IMR-90 (cell line): ENCODE measurements around the gene GRAMD1B. TPM values are rescaled to one million over a fixed set of nuclear protein-coding genes. Genes with fewer than 3 reads are reported as not detected.

Experiments used
- ATAC-seq: fragments of 200-7000 bp; cut with Tn5 transposase; 2 replicates; pipeline ENCODE4 v1.9.1; 2020; ENCODE audit warnings: low read depth, mild to moderate bottlenecking, moderate library complexity
- BruUV-seq: library from RNA; stranded (reverse); fragments of 400-500 nt; replicated peaks from 2 replicates; lab custom pipeline; 2021; lab: Mats Ljungman, UMichigan
- CTCF ChIA-PET: fragments of 300-600 bp; formaldehyde crosslinking; extraction: SDS; loops from one replicate; lab custom pipeline; 2021; ENCODE audit warnings: antibody characterized with exemption; lab: Yijun Ruan, JAX
- POLR2A ChIA-PET: fragments of 300-600 bp; sonication (Branson Sonifier 250); formaldehyde crosslinking; loops from one replicate; lab custom pipeline; 2022; ENCODE audit warnings: antibody characterized with exemption; ENCODE audit not compliant: unreplicated experiment; lab: Charles Lee
- DNase-seq: peaks from one replicate; pipeline ENCODE4 v3.0.0; 2013
- H2AFZ ChIP-seq: replicated peaks from 2 replicates; pipeline ENCODE3; 2013; ENCODE audit warnings: low read length, mild to moderate bottlenecking; ENCODE audit not compliant: poor library complexity
- H2AK5ac ChIP-seq: 2 replicates; pipeline ENCODE4 v1.6.1; 2013; ENCODE audit warnings: low read depth, low read length, inconsistent platforms
- H2AK9ac ChIP-seq: replicated peaks from 2 replicates; pipeline ENCODE3; 2013; ENCODE audit warnings: mild to moderate bottlenecking, low read depth, low read length, moderate library complexity; ENCODE audit not compliant: poor library complexity
- H2BK120ac ChIP-seq: 2 replicates; pipeline ENCODE4 v1.6.1; 2013; ENCODE audit warnings: low read depth, low read length, inconsistent platforms
- H2BK15ac ChIP-seq: 3 replicates; pipeline ENCODE4 v1.6.1; 2013; ENCODE audit warnings: low read depth, low read length, inconsistent platforms
- H2BK20ac ChIP-seq: 2 replicates; pipeline ENCODE4 v1.6.1; 2013; ENCODE audit warnings: low read depth, mild to moderate bottlenecking, inconsistent platforms, low read length, moderate library complexity
- H2BK5ac ChIP-seq: 2 replicates; pipeline ENCODE4 v1.6.1; 2013; ENCODE audit warnings: mild to moderate bottlenecking, low read depth, low read length, inconsistent platforms; ENCODE audit not compliant: poor library complexity, severe bottlenecking
- H3K14ac ChIP-seq: replicated peaks from 2 replicates; pipeline ENCODE4 v1.6.1; 2013; ENCODE audit warnings: low read depth, low read length, inconsistent platforms
- H3K18ac ChIP-seq: 2 replicates; pipeline ENCODE4 v1.6.1; 2013; ENCODE audit warnings: low read depth, low read length, control low read depth
- H3K23ac ChIP-seq: 2 replicates; pipeline ENCODE4 v1.6.1; 2013; ENCODE audit warnings: low read depth, low read length, inconsistent platforms
- H3K27ac ChIP-seq: 2 replicates; pipeline ENCODE4 v1.5.1; 2013; ENCODE audit warnings: mild to moderate bottlenecking, control low read depth, low read length; ENCODE audit not compliant: insufficient read depth
- H3K27me3 ChIP-seq: 2 replicates; pipeline ENCODE4 v1.6.1; 2013; ENCODE audit warnings: low read length; ENCODE audit not compliant: control insufficient read depth, insufficient read depth
- H3K36me3 ChIP-seq: 2 replicates; pipeline ENCODE4 v1.6.1; 2013; ENCODE audit warnings: low read length, mixed read lengths; ENCODE audit not compliant: control insufficient read depth, insufficient read depth
- H3K4ac ChIP-seq: 2 replicates; pipeline ENCODE4 v1.6.1; 2013; ENCODE audit warnings: low read depth, low read length, inconsistent platforms
- H3K4me1 ChIP-seq: 2 replicates; pipeline ENCODE4 v1.6.1; 2013; ENCODE audit warnings: low read length, mixed read lengths; ENCODE audit not compliant: control insufficient read depth, insufficient read depth
- H3K4me2 ChIP-seq: 2 replicates; pipeline ENCODE4 v1.6.1; 2013; ENCODE audit warnings: low read depth, mild to moderate bottlenecking, control low read depth, low read length, moderate library complexity
- H3K4me3 ChIP-seq: 2 replicates; pipeline ENCODE4 v1.5.1; 2013; ENCODE audit warnings: low read depth, mild to moderate bottlenecking, control low read depth, low read length, moderate library complexity; ENCODE audit not compliant: insufficient read depth
- H3K56ac ChIP-seq: 2 replicates; pipeline ENCODE4 v1.6.1; 2013; ENCODE audit warnings: low read length, inconsistent platforms; ENCODE audit not compliant: insufficient read depth; ENCODE audit errors: extremely low read depth
- H3K79me1 ChIP-seq, 2 experiments: 2 replicates each; pipeline ENCODE4 v1.6.1; 2013; ENCODE audit warnings: low read length in 2 of 2, inconsistent platforms in 1 of 2, low read depth in 1 of 2
- H3K9ac ChIP-seq: 2 replicates; pipeline ENCODE4 v1.6.1; 2013; ENCODE audit warnings: low read depth, low read length, control low read depth
- H3K9me1 ChIP-seq: 2 replicates; pipeline ENCODE4 v1.6.1; 2013; ENCODE audit warnings: low read length, inconsistent platforms; ENCODE audit not compliant: insufficient read depth
- H3K9me3 ChIP-seq: 2 replicates; pipeline ENCODE4 v1.6.1; 2013; ENCODE audit warnings: low read length; ENCODE audit not compliant: control insufficient read depth, insufficient read depth
- H4K20me1 ChIP-seq: 2 replicates; pipeline ENCODE4 v1.6.1; 2013; ENCODE audit warnings: low read length, inconsistent platforms; ENCODE audit not compliant: insufficient read depth
- H4K5ac ChIP-seq: 2 replicates; pipeline ENCODE4 v1.6.1; 2013; ENCODE audit warnings: mild to moderate bottlenecking, low read depth, low read length, control low read depth
- H4K8ac ChIP-seq, 2 experiments: 2 replicates each; pipeline ENCODE4 v1.6.1; 2013; ENCODE audit warnings: low read depth in 2 of 2, low read length in 2 of 2, control low read depth in 1 of 2, inconsistent platforms in 1 of 2
- H4K91ac ChIP-seq: 2 replicates; pipeline ENCODE4 v1.6.1; 2013; ENCODE audit warnings: low read depth, low read length, inconsistent platforms; ENCODE audit not compliant: insufficient read depth
- BHLHE40 ChIP-seq: fragments of 150-350 bp; IDR thresholded peaks from 2 replicates; pipeline ENCODE4 v1.6.1; 2016; ENCODE audit warnings: mild to moderate bottlenecking, low read depth, low read length
- CEBPB ChIP-seq: IDR thresholded peaks from 2 replicates; pipeline ENCODE4 v1.6.1; 2012; ENCODE audit warnings: low read depth, low read length, improper control_type of control experiment
- CHD1 ChIP-seq: IDR thresholded peaks from 2 replicates; pipeline ENCODE4 v1.6.1; 2012; ENCODE audit warnings: low read depth, low read length, improper control_type of control experiment
- CTCF ChIP-seq: conservative IDR thresholded peaks from 2 replicates; pipeline ENCODE4 v1.5.1; 2012; ENCODE audit warnings: mild to moderate bottlenecking, low read depth, low read length, improper control_type of control experiment
- FOS ChIP-seq: fragments of 150-350 bp; IDR thresholded peaks from 2 replicates; pipeline ENCODE4 v1.6.1; 2016; ENCODE audit warnings: low read depth, low read length
- MAFK ChIP-seq: IDR thresholded peaks from 2 replicates; pipeline ENCODE4 v1.6.1; 2012; ENCODE audit warnings: low read depth, low read length, improper control_type of control experiment
- MAZ ChIP-seq: IDR thresholded peaks from 2 replicates; pipeline ENCODE4 v1.6.1; 2012; ENCODE audit warnings: low read depth, mild to moderate bottlenecking, low read length, improper control_type of control experiment, moderate library complexity, borderline replicate concordance
- MXI1 ChIP-seq: IDR thresholded peaks from 2 replicates; pipeline ENCODE4 v1.6.1; 2012; ENCODE audit warnings: low read depth, mild to moderate bottlenecking, low read length, moderate library complexity, borderline replicate concordance
- NFE2L2 ChIP-seq: fragments of 150-350 bp; IDR thresholded peaks from 2 replicates; pipeline ENCODE4 v1.6.1; 2016; ENCODE audit warnings: low read depth, mild to moderate bottlenecking, low read length
- POLR2A ChIP-seq: IDR thresholded peaks from 2 replicates; pipeline ENCODE4 v1.6.1; 2012; ENCODE audit warnings: mild to moderate bottlenecking, low read depth, low read length
- RAD21 ChIP-seq: IDR thresholded peaks from 2 replicates; pipeline ENCODE4 v1.6.1; 2012; ENCODE audit warnings: low read length, improper control_type of control experiment
- RCOR1 ChIP-seq: IDR thresholded peaks from 2 replicates; pipeline ENCODE4 v1.6.1; 2012; ENCODE audit warnings: mild to moderate bottlenecking, low read length, improper control_type of control experiment; ENCODE audit not compliant: insufficient replicate concordance
- RFX5 ChIP-seq: IDR thresholded peaks from 2 replicates; pipeline ENCODE4 v1.8.0; 2012; ENCODE audit warnings: low read depth, mild to moderate bottlenecking, low read length, moderate library complexity
- SMC3 ChIP-seq: fragments of 150-350 bp; IDR thresholded peaks from 2 replicates; pipeline ENCODE4 v1.6.1; 2016; ENCODE audit warnings: low read depth, mild to moderate bottlenecking, antibody characterized with exemption, low read length, moderate library complexity
- WGBS, 2 experiments: methylation state at CpG; one replicate each; pipeline versions ENCODE4 v1.1.5 to v1.1.7; 2013; ENCODE audit warnings: missing lambda C conversion rate in 2 of 2; ENCODE audit not compliant: insufficient read length in 1 of 2; ENCODE audit errors: extremely low coverage in 2 of 2; 5-methylcytosine and 5-hydroxymethylcytosine counted together
- dilution Hi-C: fragments of 300-500 bp; cut with HindIII; formaldehyde crosslinking; loops from one replicate; pipeline ENCODE4 v1.14.3; 2018; ENCODE audit warnings: low sequenced_read_pairs; ENCODE audit not compliant: unreplicated experiment
- in situ Hi-C: fragments of 300-500 bp; cut with MboI; formaldehyde crosslinking; loops from 3 replicates; pipeline ENCODE4 v1.14.3; 2019; ENCODE audit warnings: low sequenced_read_pairs, inconsistent platforms, mixed read lengths
- intact Hi-C: fragments of 100-400 bp; cut with micrococcal nuclease; formaldehyde crosslinking; loops from 2 replicates; pipeline ENCODE4 v1.10.0; 2022
- polyA plus RNA-seq, 3 experiments: library from polyadenylated mRNA; depleted of rRNA; stranded (reverse); fragments of >200 nt; gene quantifications; 2 replicates each; pipeline ENCODE4 v1.2.3, GENCODE V29; 2012; ENCODE audit warnings: low replicate concordance in 1 of 3
- total RNA-seq: library from RNA; depleted of rRNA; stranded (reverse); fragments of >200 nt; gene quantifications from 2 replicates; pipeline ENCODE4 v1.2.3, GENCODE V29; 2012
- TF ChIP-seq, protein P1 (sequence below): fragments of 150-350 bp; IDR thresholded peaks from 2 replicates; pipeline ENCODE4 v1.6.1; 2016; ENCODE audit warnings: low read depth, mild to moderate bottlenecking, low read length, moderate library complexity, borderline replicate concordance
- TF ChIP-seq, protein P2 (sequence below): fragments of 150-350 bp; IDR thresholded peaks from 2 replicates; pipeline ENCODE4 v1.6.1; 2017; ENCODE audit warnings: mild to moderate bottlenecking, antibody characterized with exemption, low read length, low read depth

The GRAMD1B gene
- total and polyA plus RNA-seq, 2 of the 4 experiments (the other 2 are of a cell fraction): 7.1 to 7.2 TPM

DNA sequence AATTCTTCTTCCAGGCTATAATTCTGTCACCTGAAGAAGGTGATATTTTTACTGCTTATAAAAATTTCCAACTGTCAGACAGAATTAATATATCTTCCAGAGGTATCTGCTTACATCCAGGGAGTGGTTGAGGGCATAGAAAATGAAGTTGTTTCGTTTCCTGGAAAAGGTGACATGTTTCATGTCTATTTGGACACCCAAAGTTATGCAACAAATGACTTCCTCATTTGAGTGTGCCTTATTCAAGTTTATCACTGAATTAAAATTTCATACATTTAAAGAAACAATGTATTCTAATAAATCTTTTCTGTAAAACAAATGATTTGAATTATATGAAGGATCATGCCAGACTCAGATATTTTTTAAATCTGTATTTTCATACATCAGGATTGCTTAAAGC lies 8.5 kb upstream of the GRAMD1B start:
- in situ Hi-C loops (no loop called here), intact Hi-C loops (no loop called here), dilution Hi-C loops (no loop called here)
- Histone ChIP-seq H3K4me2 (no peak overlapping the region), H4K8ac (no peak overlapping the region), H2BK20ac (no peak overlapping the region), H3K27ac (no peak overlapping the region), H2AK9ac (no peak overlapping the region), H3K18ac (no peak overlapping the region), H3K9me1 (0 out of 2 replicates have a peak, but pooled peaks cover 3% of the 10 kb centered on the region), H3K36me3 (no peaks in the 10 kb centered on the region), H3K79me1 (no peaks in the 10 kb centered on the region), H4K20me1 (no peaks in the 10 kb centered on the region), H2BK15ac (no peak overlapping the region), H3K4me3 (no peak overlapping the region), H3K4ac (no peak overlapping the region), H4K5ac (no peak overlapping the region), H3K27me3 (peaks cover 46% of the 10 kb centered on the region), H3K4me1 (no peaks in the 10 kb centered on the region), H3K9me3 (no peaks in the 10 kb centered on the region), H3K23ac (no peak overlapping the region), H2BK120ac (no peak overlapping the region), H2AFZ (no peak overlapping the region), H3K14ac (no peak overlapping the region), H2BK5ac (no peak overlapping the region), H3K56ac (no peak overlapping the region), H2AK5ac (no peak overlapping the region), H4K91ac (no peak overlapping the region), H3K9ac (no peak overlapping the region)
- BruUV-seq: no TSS peak
- ATAC-seq (no peak), DNase-seq (no peak)
- TF ChIP-seq SMC3 (no peak), POLR2A (no peak), BHLHE40 (no peak), RAD21 (no peak), MAFK (no peak), RFX5 (no peak), CEBPB (no peak), FOS (no peak), CTCF (no peak), MXI1 (no peak), RCOR1 (no peak), NFE2L2 (no peak), MAZ (no peak), CHD1 (no peak)
- TF ChIP-seq, protein P1, sequence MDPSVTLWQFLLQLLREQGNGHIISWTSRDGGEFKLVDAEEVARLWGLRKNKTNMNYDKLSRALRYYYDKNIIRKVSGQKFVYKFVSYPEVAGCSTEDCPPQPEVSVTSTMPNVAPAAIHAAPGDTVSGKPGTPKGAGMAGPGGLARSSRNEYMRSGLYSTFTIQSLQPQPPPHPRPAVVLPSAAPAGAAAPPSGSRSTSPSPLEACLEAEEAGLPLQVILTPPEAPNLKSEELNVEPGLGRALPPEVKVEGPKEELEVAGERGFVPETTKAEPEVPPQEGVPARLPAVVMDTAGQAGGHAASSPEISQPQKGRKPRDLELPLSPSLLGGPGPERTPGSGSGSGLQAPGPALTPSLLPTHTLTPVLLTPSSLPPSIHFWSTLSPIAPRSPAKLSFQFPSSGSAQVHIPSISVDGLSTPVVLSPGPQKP: no peak
- TF ChIP-seq, protein P2, sequence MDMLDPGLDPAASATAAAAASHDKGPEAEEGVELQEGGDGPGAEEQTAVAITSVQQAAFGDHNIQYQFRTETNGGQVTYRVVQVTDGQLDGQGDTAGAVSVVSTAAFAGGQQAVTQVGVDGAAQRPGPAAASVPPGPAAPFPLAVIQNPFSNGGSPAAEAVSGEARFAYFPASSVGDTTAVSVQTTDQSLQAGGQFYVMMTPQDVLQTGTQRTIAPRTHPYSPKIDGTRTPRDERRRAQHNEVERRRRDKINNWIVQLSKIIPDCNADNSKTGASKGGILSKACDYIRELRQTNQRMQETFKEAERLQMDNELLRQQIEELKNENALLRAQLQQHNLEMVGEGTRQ: no peak
- WGBS, 2 experiments: no CpG with 5 or more reads among the region's 1 CpG
- POLR2A ChIA-PET: no interaction called here
- CTCF ChIA-PET: no interaction called here
